Fibroblast of lung (primary cell): ENCODE data around the gene HCAR2.

ENCODE experiments used
- CTCF ChIP-seq, 2 donors: IDR thresholded peaks in 1 of 2; conservative IDR thresholded peaks in 1 of 2; 1 replicate in 1 of 2; 2 replicates in 1 of 2; pipeline ENCODE4 v1.5.1; 2011 to 2012; ENCODE audit warnings: low read length in 2 of 2, control low read depth in 1 of 2, inconsistent platforms in 1 of 2, low read depth in 1 of 2, mild to moderate bottlenecking in 1 of 2
- EZH2 ChIP-seq: IDR thresholded peaks from 2 replicates; pipeline ENCODE4 v1.5.1; 2012; ENCODE audit warnings: low read length, control low read depth, mild to moderate bottlenecking; ENCODE audit errors: missing control alignments

GRCh38 chr12:122740351-122740750 lies 37.2 kb upstream of the HCAR2 start:
- TF ChIP-seq CTCF (conservative IDR thresholded peaks at IDR 0.05 in 1 of 2, IDR thresholded peaks at IDR 0.05 in 1 of 2; ENCODE audit: low read depth in 1 of 2, low read length in 2 of 2): no peak
- no peak for TF ChIP-seq EZH2
